T-cell (primary cell): ENCODE measurements around the gene AGPAT4. TPM values are rescaled to one million over a fixed set of nuclear protein-coding genes. Genes with fewer than 3 reads are reported as not detected.

Source experiments
- ATAC-seq, 4 experiments: fragments of 200-7000 bp in 3 of 4; fragments of 150-1000 bp in 1 of 4; cut with Tn5 transposase; replicated peaks in 1 of 4; 1 replicate in 3 of 4; 2 replicates in 1 of 4; pipeline ENCODE4 v1.10.0; 2021; ENCODE audit warnings: moderate library complexity in 3 of 4, mild to moderate bottlenecking in 2 of 4, moderate number of reproducible peaks in 1 of 4
- CTCF ChIA-PET, 2 donors: fragments of 300-600 bp; sonication (Branson Sonifier 250); formaldehyde crosslinking; loops; one replicate each; lab custom pipeline; 2022; ENCODE audit warnings: antibody characterized with exemption in 2 of 2; lab: Charles Lee
- POLR2A ChIA-PET, 2 donors: fragments of 300-600 bp; sonication (Branson Sonifier 250); formaldehyde crosslinking; loops; one replicate each; lab custom pipeline; 2022; ENCODE audit warnings: antibody characterized with exemption in 2 of 2; lab: Charles Lee
- DNase-seq, 35 experiments: peaks; one replicate each; pipeline versions ENCODE4 v3.0.0 to v3.0.0-alpha.2; 2013 to 2023
- H3K27ac ChIP-seq: one replicate; pipeline ENCODE4 v1.5.1; 2013; ENCODE audit warnings: low read length
- H3K27me3 ChIP-seq, 2 experiments: replicated peaks in 1 of 2; 1 replicate in 1 of 2; 2 replicates in 1 of 2; pipeline versions ENCODE4 v1.6.1 to v1.7.0; 2013; ENCODE audit warnings: low read length in 1 of 2, mixed read lengths in 1 of 2; ENCODE audit not compliant: control insufficient read depth in 2 of 2, insufficient read depth in 2 of 2; ENCODE audit errors: extremely low read depth in 1 of 2
- H3K36me3 ChIP-seq, 2 donors: 1 replicate in 1 of 2; 2 replicates in 1 of 2; pipeline versions ENCODE4 v1.6.1 to v1.7.0; 2013; ENCODE audit warnings: low read length in 1 of 2; ENCODE audit not compliant: control insufficient read depth in 2 of 2, insufficient read depth in 1 of 2; ENCODE audit errors: extremely low read depth in 1 of 2
- H3K4me1 ChIP-seq, 2 experiments: 1 replicate in 1 of 2; 2 replicates in 1 of 2; pipeline versions ENCODE4 v1.6.1 to v1.7.0; 2013; ENCODE audit warnings: low read length in 2 of 2, mixed read lengths in 1 of 2; ENCODE audit not compliant: insufficient read depth in 2 of 2, control insufficient read depth in 1 of 2; ENCODE audit errors: extremely low read depth in 1 of 2
- H3K4me3 ChIP-seq, 2 donors: 1 replicate in 1 of 2; 2 replicates in 1 of 2; pipeline versions ENCODE4 v1.5.1 to v1.7.0; 2013; ENCODE audit warnings: mild to moderate bottlenecking in 2 of 2, low read length in 1 of 2, moderate library complexity in 1 of 2; ENCODE audit not compliant: control insufficient read depth in 1 of 2; ENCODE audit errors: extremely low read depth in 1 of 2
- H3K9me3 ChIP-seq: 2 replicates; pipeline ENCODE4 v1.7.0; 2013
- H3K27ac Mint-ChIP-seq, 2 donors: one replicate each; pipeline ENCODE4 v1.8.0; 2020 to 2021; ENCODE audit warnings: mild to moderate bottlenecking in 2 of 2, mixed read lengths in 2 of 2
- H3K27me3 Mint-ChIP-seq, 2 donors: one replicate each; pipeline ENCODE4 v1.8.0; 2021 to 2022; ENCODE audit warnings: mixed read lengths in 2 of 2
- H3K36me3 Mint-ChIP-seq: one replicate; pipeline ENCODE4 v1.8.0; 2021; ENCODE audit warnings: mixed read lengths
- H3K4me1 Mint-ChIP-seq, 3 donors: one replicate each; pipeline ENCODE4 v1.8.0; 2020 to 2022; ENCODE audit warnings: mixed read lengths in 3 of 3, mild to moderate bottlenecking in 1 of 3
- H3K4me3 Mint-ChIP-seq, 3 donors: one replicate each; pipeline ENCODE4 v1.8.0; 2020 to 2022; ENCODE audit warnings: mild to moderate bottlenecking in 3 of 3, mixed read lengths in 3 of 3, moderate library complexity in 3 of 3
- H3K9me3 Mint-ChIP-seq, 3 donors: one replicate each; pipeline ENCODE4 v1.8.0; 2020 to 2022; ENCODE audit warnings: mixed read lengths in 3 of 3
- WGBS: methylation state at CpG from one replicate; pipeline ENCODE4 v1.1.5; 2013; ENCODE audit warnings: missing lambda C conversion rate; ENCODE audit not compliant: insufficient coverage; 5-methylcytosine and 5-hydroxymethylcytosine counted together
- total RNA-seq, 35 experiments: library from RNA in 6 of 35; stranded (reverse) in 6 of 35; fragments of 120-200 nt in 1 of 35; gene quantifications; one replicate each; pipeline versions ENCODE4 v1.2.1 to v1.2.4 and lab custom pipeline; 2013 to 2026

The AGPAT4 gene
- total RNA-seq, 5 donors from 2014 or later (not counting 1 experiment from before 2014, with no cell fraction given) = 5.6 to 15.0 (median 6.3) TPM

- Histone ChIP-seq H3K4me1 (peaks cover 0 to 16% of the 10 kb centered on the region in 2 experiments), H3K27me3 (no peaks in the 10 kb centered on the region), H3K9me3 (no peaks in the 10 kb centered on the region), H3K4me3 (no peak overlapping the region), H3K36me3 (no peaks in the 10 kb centered on the region), H3K27ac (no peak overlapping the region)
- H3K36me3 Mint-ChIP-seq = peaks cover 26% of the 10 kb centered on the region
- peaks cover 0 to 9% (median 6%) of the 10 kb centered on the region in 3 donors for H3K4me1 Mint-ChIP-seq
- no peak for ATAC-seq
- H3K9me3 Mint-ChIP-seq = peaks cover 0 to 3% (median 0%) of the 10 kb centered on the region in 3 donors
- H3K4me3 Mint-ChIP-seq = no peak overlapping the region
- ChIA-PET CTCF (no interaction called here), POLR2A (no interaction called here)
- H3K27ac Mint-ChIP-seq = no peak overlapping the region
- no peaks in the 10 kb centered on the region for H3K27me3 Mint-ChIP-seq
- 100% methylated on average over 1 of the region's 2 CpGs for WGBS
- no peak for DNase-seq
These were observed 27.1 kb downstream of the AGPAT4 start for GRCh38 chr6:161246725-161247124.

- Histone ChIP-seq H3K27me3 (no peaks in the 10 kb centered on the region), H3K4me1 (peaks cover 0 to 16% of the 10 kb centered on the region in 2 experiments), H3K36me3 (no peaks in the 10 kb centered on the region), H3K9me3 (no peaks in the 10 kb centered on the region), H3K4me3 (no peak overlapping the region), H3K27ac (no peak overlapping the region)
- POLR2A ChIA-PET = no interaction called here
- ATAC-seq (no peak), DNase-seq (no peak)
- 79% methylated on average over 5 of the region's 6 CpGs for WGBS
- no peak overlapping the region for H3K4me3 Mint-ChIP-seq
- peaks cover 0 to 3% (median 0%) of the 10 kb centered on the region in 3 donors for H3K9me3 Mint-ChIP-seq
- peaks cover 0 to 12% (median 6%) of the 10 kb centered on the region in 3 donors for H3K4me1 Mint-ChIP-seq
- CTCF ChIA-PET = interaction anchor here in 1 of 2 donors (0.7 kb wide), 1 partner anchor 125 kb away, joined by 3 read pairs; no protein-coding TSS in a partner anchor
- H3K27me3 Mint-ChIP-seq = no peaks in the 10 kb centered on the region
- peaks cover 24% of the 10 kb centered on the region for H3K36me3 Mint-ChIP-seq
- H3K27ac Mint-ChIP-seq = no peak overlapping the region
These were observed 28.5 kb downstream of the AGPAT4 start for GRCh38 chr6:161245363-161245762.

- Histone ChIP-seq H3K4me3 (no peak overlapping the region), H3K27me3 (no peaks in the 10 kb centered on the region), H3K27ac (no peak overlapping the region), H3K4me1 (peaks cover 0 to 16% of the 10 kb centered on the region in 2 experiments), H3K36me3 (no peaks in the 10 kb centered on the region), H3K9me3 (no peaks in the 10 kb centered on the region)
- CTCF ChIA-PET = no interaction called here
- H3K27me3 Mint-ChIP-seq = no peaks in the 10 kb centered on the region
- peaks cover 0 to 14% (median 6%) of the 10 kb centered on the region in 3 donors for H3K4me1 Mint-ChIP-seq
- H3K4me3 Mint-ChIP-seq = no peak overlapping the region
- H3K9me3 Mint-ChIP-seq = no peaks in the 10 kb centered on the region
- POLR2A ChIA-PET = no interaction called here
- no peak overlapping the region for H3K27ac Mint-ChIP-seq
- DNase-seq = no peak
- 96% methylated on average over 7 of the region's 7 CpGs for WGBS
- H3K36me3 Mint-ChIP-seq = peaks cover 24% of the 10 kb centered on the region
- no peak for ATAC-seq
These were observed 29.1 kb downstream of the AGPAT4 start for GRCh38 chr6:161244725-161245124.

- Mint-ChIP-seq H3K27ac (peak overlapping the region in 1 of 2 donors; percentile 21), H3K4me1 (peaks cover 0 to 14% (median 6%) of the 10 kb centered on the region in 3 donors), H3K36me3 (peaks cover 22% of the 10 kb centered on the region), H3K9me3 (no peaks in the 10 kb centered on the region), H3K4me3 (no peak overlapping the region), H3K27me3 (no peaks in the 10 kb centered on the region)
- peak in 34 of 35 experiments; percentile 22 to 88 (median 64) for DNase-seq
- Histone ChIP-seq H3K36me3 (no peaks in the 10 kb centered on the region), H3K4me1 (peaks cover 0 to 16% of the 10 kb centered on the region in 2 experiments), H3K27ac (peak overlapping the region; percentile 42), H3K4me3 (no peak overlapping the region), H3K27me3 (no peaks in the 10 kb centered on the region), H3K9me3 (no peaks in the 10 kb centered on the region)
- CTCF ChIA-PET = interaction anchor here in 1 of 2 donors (0.6 to 1.3 kb wide), 5 partner anchors 17 to 129 kb away, joined by 3 to 13 read pairs (median 5); partner anchors contain the start of gene AGPAT4
- peak in 3 of 4 experiments; percentile 50 to 80 (median 77) for ATAC-seq
- 74% methylated on average over 16 of the region's 28 CpGs for WGBS
- POLR2A ChIA-PET = interaction anchor here in 1 of 2 donors (0.5 to 1.5 kb wide), 7 partner anchors 15 to 128 kb away, joined by 3 to 20 read pairs (median 6); partner anchors contain the start of gene AGPAT4
These were observed 30.8 kb downstream of the AGPAT4 start for GRCh38 chr6:161242779-161243693.

GRCh38 chr6:161242113-161242512 lies 31.7 kb downstream of the AGPAT4 start:
- CTCF ChIA-PET = no interaction called here
- DNase-seq (peak in 18 of 35 experiments; percentile 8 to 53 (median 18)), ATAC-seq (peak in 2 of 4 experiments; percentile 23 to 28)
- Histone ChIP-seq H3K27me3 (no peaks in the 10 kb centered on the region), H3K4me1 (peaks cover 0 to 16% of the 10 kb centered on the region in 2 experiments), H3K27ac (peak overlapping the region; percentile 28), H3K9me3 (no peaks in the 10 kb centered on the region), H3K4me3 (no peak overlapping the region), H3K36me3 (no peaks in the 10 kb centered on the region)
- Mint-ChIP-seq H3K27ac (no peak overlapping the region), H3K36me3 (peaks cover 22% of the 10 kb centered on the region), H3K27me3 (no peaks in the 10 kb centered on the region), H3K4me1 (peaks cover 0 to 14% (median 6%) of the 10 kb centered on the region in 3 donors), H3K9me3 (no peaks in the 10 kb centered on the region), H3K4me3 (no peak overlapping the region)
- POLR2A ChIA-PET = interaction anchor here in 1 of 2 donors (0.5 to 1.0 kb wide), 2 partner anchors 14 to 32 kb away, joined by 3 read pairs; no protein-coding TSS in a partner anchor
- 77% methylated on average over 3 of the region's 10 CpGs for WGBS

GRCh38 chr6:161239001-161239400 lies 34.9 kb downstream of the AGPAT4 start:
- no peak overlapping the region for H3K27ac ChIP-seq
- peaks cover 0 to 13% (median 8%) of the 10 kb centered on the region in 3 donors for H3K4me1 Mint-ChIP-seq
- peaks cover 14% of the 10 kb centered on the region for H3K36me3 Mint-ChIP-seq
- DNase-seq (no peak), ATAC-seq (no peak)
- H3K27me3 Mint-ChIP-seq = no peaks in the 10 kb centered on the region
- no peaks in the 10 kb centered on the region for H3K9me3 ChIP-seq
- no peaks in the 10 kb centered on the region for H3K27me3 ChIP-seq
- H3K27ac Mint-ChIP-seq = no peak overlapping the region
- WGBS = no CpG with 5 or more reads among the region's 6 CpGs
- ChIA-PET CTCF (interaction anchor here in 1 of 2 donors (0.6 kb wide), 1 partner anchor 563 kb away, joined by 4 read pairs; no protein-coding TSS in a partner anchor), POLR2A (no interaction called here)
- peaks cover 0 to 16% of the 10 kb centered on the region in 2 experiments for H3K4me1 ChIP-seq
- no peaks in the 10 kb centered on the region for H3K9me3 Mint-ChIP-seq
- H3K4me3 Mint-ChIP-seq = no peak overlapping the region
- H3K36me3 ChIP-seq = no peaks in the 10 kb centered on the region
- no peak overlapping the region for H3K4me3 ChIP-seq
